Measurements from ENCODE around the gene ADCY10.

ADCY10 gene

DNA sequence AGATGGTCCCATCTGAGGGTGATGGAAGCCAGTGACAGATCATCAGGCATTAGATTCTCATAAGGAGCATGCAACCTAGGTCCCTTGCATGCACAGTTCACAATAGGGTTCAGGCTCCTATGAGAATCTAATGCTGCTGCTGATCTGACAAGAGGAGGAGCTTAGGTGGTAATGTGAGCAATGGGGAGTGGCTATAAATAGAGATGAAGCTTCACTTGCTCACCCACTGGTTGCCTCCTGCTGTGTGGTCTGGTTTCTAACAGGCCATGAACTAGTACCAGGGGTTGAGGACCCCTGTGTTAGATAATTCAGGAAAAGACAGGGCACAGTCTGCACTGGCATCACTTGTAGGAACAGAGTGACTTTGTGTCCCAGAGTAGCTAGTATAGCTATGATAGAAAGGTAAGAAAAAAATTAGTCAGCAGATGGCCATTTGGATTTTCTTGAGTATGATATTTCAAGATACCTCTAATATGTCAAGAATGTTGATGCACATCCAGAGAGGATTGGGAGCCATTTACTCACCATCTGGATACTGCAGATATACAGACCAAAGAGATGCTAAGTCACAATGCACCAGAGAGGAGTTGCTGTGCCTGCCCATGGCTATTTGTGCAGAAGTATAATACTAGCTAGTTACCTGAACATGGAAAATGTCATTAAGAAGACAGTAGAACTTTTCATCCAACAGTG lies 53.6 kb downstream of the ADCY10 start:
- TF ChIP-seq POLR2AphosphoS5 (IDR thresholded peaks at IDR 0.05; ENCODE audit: low read depth, low read length) (no peak), SIN3A (IDR thresholded peaks at IDR 0.05; ENCODE audit: borderline replicate concordance, insufficient read depth, low read length) (no peak), TAF1 (IDR thresholded peaks at IDR 0.05; ENCODE audit: borderline replicate concordance, insufficient read depth, low read length) (no peak), FOXP2 (optimal IDR thresholded peaks at IDR 0.05; ENCODE audit: borderline replicate concordance, extremely low read depth, extremely low read length, insufficient read depth) (no peak)
- TF ChIP-seq, protein P1, sequence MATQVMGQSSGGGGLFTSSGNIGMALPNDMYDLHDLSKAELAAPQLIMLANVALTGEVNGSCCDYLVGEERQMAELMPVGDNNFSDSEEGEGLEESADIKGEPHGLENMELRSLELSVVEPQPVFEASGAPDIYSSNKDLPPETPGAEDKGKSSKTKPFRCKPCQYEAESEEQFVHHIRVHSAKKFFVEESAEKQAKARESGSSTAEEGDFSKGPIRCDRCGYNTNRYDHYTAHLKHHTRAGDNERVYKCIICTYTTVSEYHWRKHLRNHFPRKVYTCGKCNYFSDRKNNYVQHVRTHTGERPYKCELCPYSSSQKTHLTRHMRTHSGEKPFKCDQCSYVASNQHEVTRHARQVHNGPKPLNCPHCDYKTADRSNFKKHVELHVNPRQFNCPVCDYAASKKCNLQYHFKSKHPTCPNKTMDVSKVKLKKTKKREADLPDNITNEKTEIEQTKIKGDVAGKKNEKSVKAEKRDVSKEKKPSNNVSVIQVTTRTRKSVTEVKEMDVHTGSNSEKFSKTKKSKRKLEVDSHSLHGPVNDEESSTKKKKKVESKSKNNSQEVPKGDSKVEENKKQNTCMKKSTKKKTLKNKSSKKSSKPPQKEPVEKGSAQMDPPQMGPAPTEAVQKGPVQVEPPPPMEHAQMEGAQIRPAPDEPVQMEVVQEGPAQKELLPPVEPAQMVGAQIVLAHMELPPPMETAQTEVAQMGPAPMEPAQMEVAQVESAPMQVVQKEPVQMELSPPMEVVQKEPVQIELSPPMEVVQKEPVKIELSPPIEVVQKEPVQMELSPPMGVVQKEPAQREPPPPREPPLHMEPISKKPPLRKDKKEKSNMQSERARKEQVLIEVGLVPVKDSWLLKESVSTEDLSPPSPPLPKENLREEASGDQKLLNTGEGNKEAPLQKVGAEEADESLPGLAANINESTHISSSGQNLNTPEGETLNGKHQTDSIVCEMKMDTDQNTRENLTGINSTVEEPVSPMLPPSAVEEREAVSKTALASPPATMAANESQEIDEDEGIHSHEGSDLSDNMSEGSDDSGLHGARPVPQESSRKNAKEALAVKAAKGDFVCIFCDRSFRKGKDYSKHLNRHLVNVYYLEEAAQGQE (IDR thresholded peaks at IDR 0.05; ENCODE audit: insufficient read depth in 1 of 2, low read depth in 2 of 2, low read length in 2 of 2): no peak

DNA sequence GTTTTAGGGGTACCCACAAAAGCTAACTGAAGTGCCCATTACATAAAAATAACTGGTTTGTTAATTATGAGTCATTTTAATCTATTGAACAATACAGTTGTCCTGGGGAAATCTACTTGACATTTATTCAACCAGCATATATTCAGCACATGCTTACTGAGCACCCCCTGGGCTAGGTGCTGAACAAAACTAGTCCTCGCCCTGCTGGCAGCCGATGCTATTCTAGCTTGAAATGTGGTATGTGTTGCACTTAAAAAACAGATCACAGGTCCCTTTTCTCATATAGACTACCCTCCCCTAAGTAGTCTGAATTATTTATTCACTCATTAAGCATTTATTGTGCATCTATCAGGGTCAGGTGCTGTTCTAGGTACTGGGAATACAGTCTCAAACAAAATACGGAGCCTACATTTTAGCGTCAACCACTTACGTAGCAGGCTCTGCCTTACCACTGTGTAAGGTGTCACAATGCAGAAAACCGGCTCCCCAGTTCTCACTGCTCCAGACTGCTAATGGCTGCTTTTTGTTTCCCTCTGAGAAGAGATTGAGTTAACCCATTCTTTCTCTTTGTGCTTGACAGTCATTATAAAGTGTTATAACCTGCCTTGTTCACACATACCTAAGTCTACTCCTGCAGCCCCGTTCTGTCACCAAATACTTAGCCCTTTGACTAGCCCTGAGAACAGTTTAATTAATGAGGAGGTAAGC lies 57.1 kb downstream of the ADCY10 start:
- no peak for TF ChIP-seq SIN3A (IDR thresholded peaks at IDR 0.05; ENCODE audit: borderline replicate concordance, insufficient read depth, low read length)
- TF ChIP-seq, protein P1 (IDR thresholded peaks at IDR 0.05; ENCODE audit: insufficient read depth in 1 of 2, low read depth in 2 of 2, low read length in 2 of 2): no peak

DNA sequence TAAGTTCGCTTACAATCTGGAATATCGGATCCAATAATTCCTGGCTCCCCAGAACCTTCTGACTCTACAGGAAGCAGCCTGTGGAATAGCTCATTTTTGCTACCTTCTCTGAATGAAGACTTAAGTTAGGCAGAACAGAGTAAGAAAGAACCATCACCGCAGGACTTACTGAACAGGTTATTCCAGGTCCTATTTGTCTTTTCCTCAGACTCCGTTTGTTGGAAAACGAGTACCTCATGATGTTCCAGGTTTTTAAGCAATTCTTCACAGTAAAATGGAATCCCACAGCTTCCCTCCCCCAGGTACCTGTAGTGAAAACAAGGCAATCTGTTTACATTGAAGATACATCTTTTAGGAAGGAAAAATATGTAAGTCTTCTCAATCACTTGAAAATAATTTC lies 59.8 kb downstream of the ADCY10 start:
- TF ChIP-seq FOXP2 (optimal IDR thresholded peaks at IDR 0.05; ENCODE audit: borderline replicate concordance, extremely low read depth, extremely low read length, insufficient read depth) (no peak), TAF1 (IDR thresholded peaks at IDR 0.05; ENCODE audit: borderline replicate concordance, insufficient read depth, low read length) (no peak), SIN3A (IDR thresholded peaks at IDR 0.05; ENCODE audit: borderline replicate concordance, insufficient read depth, low read length) (no peak), POLR2AphosphoS5 (IDR thresholded peaks at IDR 0.05; ENCODE audit: low read depth, low read length) (no peak)
- TF ChIP-seq, protein P1 (IDR thresholded peaks at IDR 0.05; ENCODE audit: insufficient read depth in 1 of 2, low read depth in 2 of 2, low read length in 2 of 2): no peak

GRCh38 chr1:167849666-167850065 lies 64.3 kb downstream of the ADCY10 start:
- TF ChIP-seq FOXP2 (optimal IDR thresholded peaks at IDR 0.05; ENCODE audit: borderline replicate concordance, extremely low read depth, extremely low read length, insufficient read depth) (no peak), POLR2AphosphoS5 (IDR thresholded peaks at IDR 0.05; ENCODE audit: low read depth, low read length) (no peak), SIN3A (IDR thresholded peaks at IDR 0.05; ENCODE audit: borderline replicate concordance, insufficient read depth, low read length) (no peak)
- TF ChIP-seq, protein P1 (IDR thresholded peaks at IDR 0.05; ENCODE audit: insufficient read depth in 1 of 2, low read depth in 2 of 2, low read length in 2 of 2): no peak
